Endothelial cell of umbilical vein (primary cell): ENCODE data around the gene ATP6V1G2. TPM values are rescaled to one million over a fixed set of nuclear protein-coding genes. Genes with fewer than 3 reads are reported as not detected.

Experiments
- BruUV-seq: library from RNA; stranded (reverse); fragments of 400-500 nt; replicated peaks from 2 replicates; lab custom pipeline; 2021; lab: Mats Ljungman, UMichigan
- CTCF ChIA-PET: fragments of 300-600, 350-600 bp; sonication (Branson Sonifier 250); formaldehyde crosslinking; loops from one replicate; lab custom pipeline; 2021; ENCODE audit warnings: antibody characterized with exemption, inconsistent platforms; lab: Charles Lee
- POLR2A ChIA-PET: fragments of 300-600, 350-600 bp; sonication (Branson Sonifier 250); formaldehyde crosslinking; loops from one replicate; lab custom pipeline; 2021; ENCODE audit warnings: antibody characterized with exemption, inconsistent platforms; lab: Charles Lee
- DNase-seq: peaks from one replicate; pipeline ENCODE4 v3.0.0-alpha.2; 2011; ENCODE audit warnings: low read depth, low spot score
- FAIRE-seq: peaks from 2 replicates; lab custom pipeline; 2011; peaks lifted over from hg19 to GRCh38; lab: Jason Lieb, UNC
- H2AFZ ChIP-seq: 2 replicates; pipeline ENCODE4 v1.6.0; 2012; ENCODE audit warnings: low read depth, low read length, control low read depth, inconsistent platforms
- H3K27ac ChIP-seq: 2 replicates; pipeline ENCODE4 v1.5.1; 2011; ENCODE audit warnings: low read depth, mild to moderate bottlenecking, control low read depth, low read length, moderate library complexity; ENCODE audit not compliant: insufficient read depth
- H3K27me3 ChIP-seq, 2 experiments: 2 replicates each; pipeline versions ENCODE4 v1.6.0 to v1.6.1; 2011; ENCODE audit warnings: low read length in 2 of 2, mixed read lengths in 1 of 2; ENCODE audit not compliant: control insufficient read depth in 2 of 2, insufficient read depth in 2 of 2
- H3K36me3 ChIP-seq, 2 experiments: 2 replicates in 1 of 2; 3 replicates in 1 of 2; pipeline ENCODE4 v1.5.1; 2011; ENCODE audit warnings: low read length in 2 of 2, mild to moderate bottlenecking in 1 of 2, moderate library complexity in 1 of 2; ENCODE audit not compliant: control insufficient read depth in 2 of 2, insufficient read depth in 2 of 2; ENCODE audit errors: extremely low read depth in 1 of 2
- H3K4me1 ChIP-seq: 3 replicates; pipeline ENCODE4 v1.5.1; 2011; ENCODE audit warnings: mild to moderate bottlenecking, low read length; ENCODE audit not compliant: control insufficient read depth, insufficient read depth; ENCODE audit errors: extremely low read depth
- H3K4me2 ChIP-seq: 2 replicates; pipeline ENCODE4 v1.6.1; 2011; ENCODE audit warnings: low read length, control low read depth, mixed read lengths; ENCODE audit not compliant: insufficient read depth
- H3K4me3 ChIP-seq, 3 experiments: fragments of 200-600 bp in 1 of 3; sonication (generic), shearing (Covaris generic) in 1 of 3; replicated peaks in 1 of 3; 2 replicates each; pipeline ENCODE4 v1.5.1; 2011 to 2016; ENCODE audit warnings: control low read depth in 3 of 3, low read length in 3 of 3, mild to moderate bottlenecking in 2 of 3, inconsistent platforms in 1 of 3, low read depth in 1 of 3, moderate library complexity in 1 of 3; ENCODE audit not compliant: insufficient read depth in 1 of 3
- H3K79me2 ChIP-seq: 2 replicates; pipeline ENCODE4 v1.6.0; 2012; ENCODE audit warnings: low read length, inconsistent platforms; ENCODE audit not compliant: control insufficient read depth, insufficient read depth
- H3K9ac ChIP-seq: replicated peaks from 2 replicates; pipeline ENCODE3; 2011; ENCODE audit warnings: low read length, control low read depth; ENCODE audit not compliant: insufficient read depth; ENCODE audit errors: extremely low read depth
- H3K9me1 ChIP-seq: replicated peaks from 3 replicates; pipeline ENCODE4 v1.6.0; 2011; ENCODE audit warnings: mild to moderate bottlenecking, low read length; ENCODE audit not compliant: control insufficient read depth, insufficient read depth; ENCODE audit errors: extremely low read depth
- H3K9me3 ChIP-seq: replicated peaks from 2 replicates; pipeline ENCODE4 v1.5.1; 2012; ENCODE audit warnings: low read length, inconsistent platforms; ENCODE audit not compliant: control insufficient read depth, insufficient read depth
- H4K20me1 ChIP-seq: replicated peaks from 2 replicates; pipeline ENCODE3; 2011; ENCODE audit warnings: mild to moderate bottlenecking, low read length; ENCODE audit not compliant: control insufficient read depth, insufficient read depth; ENCODE audit errors: extremely low read depth
- EZH2 ChIP-seq: IDR thresholded peaks from 2 replicates; pipeline ENCODE4 v1.6.1; 2012; ENCODE audit warnings: borderline replicate concordance, low read depth, mild to moderate bottlenecking, moderate library complexity, low read length, inconsistent platforms; ENCODE audit not compliant: severe bottlenecking
- FOS ChIP-seq: IDR thresholded peaks from 2 replicates; pipeline ENCODE4 v1.6.1; 2011; ENCODE audit warnings: mild to moderate bottlenecking, low read length, moderate library complexity, borderline replicate concordance; ENCODE audit not compliant: insufficient read depth
- GATA2 ChIP-seq: IDR thresholded peaks from 2 replicates; pipeline ENCODE4 v1.7.0; 2011; ENCODE audit warnings: low read depth, mild to moderate bottlenecking, moderate library complexity, mixed read lengths, low read length; ENCODE audit not compliant: insufficient read length, insufficient read depth
- JUN ChIP-seq: IDR thresholded peaks from 2 replicates; pipeline ENCODE4 v1.6.1; 2011; ENCODE audit warnings: borderline replicate concordance, low read depth; ENCODE audit not compliant: insufficient read length, insufficient read depth
- MAX ChIP-seq: IDR thresholded peaks from 2 replicates; pipeline ENCODE4 v1.6.1; 2011; ENCODE audit not compliant: insufficient read depth, insufficient read length
- MYC ChIP-seq: IDR thresholded peaks from one replicate; pipeline ENCODE4 v1.6.1; 2011; ENCODE audit warnings: mild to moderate bottlenecking, low read depth, low read length
- POLR2A ChIP-seq: IDR thresholded peaks from 2 replicates; pipeline ENCODE4 v1.6.1; 2012; ENCODE audit warnings: low read depth, mild to moderate bottlenecking, control low read depth, low read length
- POLR2AphosphoS5 ChIP-seq: IDR thresholded peaks from 2 replicates; pipeline ENCODE4 v1.6.1; 2012; ENCODE audit warnings: low read depth, mild to moderate bottlenecking, control low read depth, low read length, moderate library complexity; ENCODE audit not compliant: insufficient read depth
- dilution Hi-C: fragments of 300-500 bp; cut with MboI; formaldehyde crosslinking; loops from one replicate; pipeline ENCODE4 v1.15.0; 2019; ENCODE audit warnings: low sequenced_read_pairs; ENCODE audit not compliant: extremely low pct_ligation_motif_present
- intact Hi-C: fragments of 100-400 bp; cut with micrococcal nuclease; formaldehyde crosslinking; loops from one replicate; pipeline ENCODE4 v1.10.0; 2022
- polyA plus RNA-seq, 4 experiments: library from polyadenylated mRNA; depleted of rRNA in 3 of 4; stranded (reverse) in 3 of 4; unstranded in 1 of 4; fragments of >200 nt; gene quantifications; 2 replicates each; pipeline versions ENCODE4 v1.2.1 to v1.2.3, GENCODE V29; 2011 to 2012; ENCODE audit warnings: missing spikeins in 1 of 4
- total RNA-seq: library from RNA; stranded (reverse); gene quantifications from 2 replicates; pipeline ENCODE4 v1.2.3, GENCODE V29; 2021
- TF ChIP-seq, protein P1 (sequence below), 2 donors: IDR thresholded peaks; 1 replicate in 1 of 2; 2 replicates in 1 of 2; pipeline ENCODE4 v1.5.1; 2011; ENCODE audit warnings: low read length in 2 of 2, mild to moderate bottlenecking in 2 of 2, moderate library complexity in 2 of 2, control low read depth in 1 of 2, inconsistent platforms in 1 of 2, low read depth in 1 of 2; ENCODE audit not compliant: insufficient read depth in 1 of 2; ENCODE audit errors: extremely low read depth in 1 of 2

The ATP6V1G2 gene
- total and polyA plus RNA-seq, 2 donors (not counting 3 experiments of a cell fraction or from before 2014, with no cell fraction given) = 0.70 to 0.84 TPM

DNA sequence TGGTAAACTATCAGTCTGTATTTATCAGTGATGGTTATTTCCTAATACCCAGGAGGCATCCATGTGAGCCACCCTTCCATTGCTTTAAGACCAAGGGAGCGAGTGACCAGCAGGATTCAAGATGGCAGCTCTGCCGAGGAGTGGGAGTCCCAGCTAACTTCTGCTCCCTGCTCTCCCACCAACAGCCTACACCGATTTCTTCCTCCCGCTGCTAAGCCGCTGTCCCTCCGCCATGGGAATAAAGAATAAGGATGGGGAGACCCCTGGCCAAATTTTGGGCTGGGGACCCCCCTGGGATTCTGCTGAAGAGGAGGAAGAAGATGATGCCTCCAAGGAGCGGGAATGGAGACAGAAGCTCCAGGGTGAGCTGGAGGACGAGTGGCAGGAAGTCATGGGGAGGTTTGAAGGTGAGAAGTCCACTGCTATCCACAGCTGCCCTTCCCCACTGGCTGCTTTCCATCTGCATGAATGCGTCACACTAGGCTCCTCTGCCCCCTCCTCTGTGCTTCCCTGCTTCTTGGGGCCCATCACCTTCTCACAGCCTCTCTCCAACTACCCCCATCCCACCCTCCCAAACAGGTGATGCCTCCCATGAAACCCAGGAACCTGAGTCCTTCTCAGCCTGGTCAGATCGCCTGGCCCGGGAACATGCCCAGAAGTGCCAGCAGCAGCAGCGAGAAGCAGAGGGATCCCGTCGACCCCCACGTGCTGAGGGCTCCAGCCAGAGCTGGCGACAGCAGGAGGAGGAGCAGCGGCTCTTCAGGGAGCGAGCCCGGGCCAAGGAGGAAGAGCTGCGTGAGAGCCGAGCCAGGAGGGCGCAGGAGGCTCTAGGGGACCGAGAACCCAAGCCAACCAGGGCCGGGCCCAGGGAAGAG is 11.3 kb upstream of the ATP6V1G2 start:
- TF ChIP-seq MAX = no peak
- TF ChIP-seq JUN = no peak
- TF ChIP-seq EZH2 = no peak
- TF ChIP-seq POLR2AphosphoS5 = no peak
- no peak for TF ChIP-seq FOS
- no peak for TF ChIP-seq MYC
- TF ChIP-seq GATA2 = no peak
- TF ChIP-seq POLR2A = no peak
- TF ChIP-seq, protein P1, sequence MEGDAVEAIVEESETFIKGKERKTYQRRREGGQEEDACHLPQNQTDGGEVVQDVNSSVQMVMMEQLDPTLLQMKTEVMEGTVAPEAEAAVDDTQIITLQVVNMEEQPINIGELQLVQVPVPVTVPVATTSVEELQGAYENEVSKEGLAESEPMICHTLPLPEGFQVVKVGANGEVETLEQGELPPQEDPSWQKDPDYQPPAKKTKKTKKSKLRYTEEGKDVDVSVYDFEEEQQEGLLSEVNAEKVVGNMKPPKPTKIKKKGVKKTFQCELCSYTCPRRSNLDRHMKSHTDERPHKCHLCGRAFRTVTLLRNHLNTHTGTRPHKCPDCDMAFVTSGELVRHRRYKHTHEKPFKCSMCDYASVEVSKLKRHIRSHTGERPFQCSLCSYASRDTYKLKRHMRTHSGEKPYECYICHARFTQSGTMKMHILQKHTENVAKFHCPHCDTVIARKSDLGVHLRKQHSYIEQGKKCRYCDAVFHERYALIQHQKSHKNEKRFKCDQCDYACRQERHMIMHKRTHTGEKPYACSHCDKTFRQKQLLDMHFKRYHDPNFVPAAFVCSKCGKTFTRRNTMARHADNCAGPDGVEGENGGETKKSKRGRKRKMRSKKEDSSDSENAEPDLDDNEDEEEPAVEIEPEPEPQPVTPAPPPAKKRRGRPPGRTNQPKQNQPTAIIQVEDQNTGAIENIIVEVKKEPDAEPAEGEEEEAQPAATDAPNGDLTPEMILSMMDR (IDR thresholded peaks at IDR 0.05; ENCODE audit: extremely low read depth in 1 of 2, insufficient read depth in 1 of 2, low read depth in 1 of 2, low read length in 2 of 2) = no peak
- H3K79me2 ChIP-seq = peaks cover 7% of the 10 kb centered on the region
- dilution Hi-C loops (no loop called here), intact Hi-C loops (no loop called here)
- no peaks in the 10 kb centered on the region for H4K20me1 ChIP-seq
- H3K4me2 ChIP-seq = no peak overlapping the region
- H2AFZ ChIP-seq = no peak overlapping the region
- no peaks in the 10 kb centered on the region for H3K27me3 ChIP-seq
- BruUV-seq = no TSS peak
- DNase-seq (no peak), FAIRE-seq (peak; percentile 38)
- H3K9ac ChIP-seq = no peak overlapping the region
- H3K27ac ChIP-seq = peak overlapping the region; percentile 98
- ChIA-PET CTCF (interaction anchor here (31.0 kb wide), 1 partner anchor 31 kb away, joined by 1517 read pairs; the partner anchor contains the start of genes LST1, LTB, NCR3 and TNF), POLR2A (no interaction called here)
- no peak overlapping the region for H3K4me3 ChIP-seq
- H3K9me1 ChIP-seq = no peaks in the 10 kb centered on the region
- no peaks in the 10 kb centered on the region for H3K9me3 ChIP-seq
- H3K4me1 ChIP-seq = peaks cover 56% of the 10 kb centered on the region
- peaks cover 2 to 10% of the 10 kb centered on the region in 2 experiments for H3K36me3 ChIP-seq
